Rectal smooth muscle tissue (tissue), 1 donor: ENCODE measurements around the gene MFAP1.
"Not testable (repeated sequence)": the region's sequence is repeated elsewhere in the genome, so short reads cannot be mapped to it uniquely, and the experiment has no call there.

Experiments used
- H3K27ac ChIP-seq: one replicate; pipeline ENCODE4 v1.7.0; 2013; ENCODE audit warnings: low read depth, low read length, inconsistent platforms
- H3K27me3 ChIP-seq: one replicate; pipeline ENCODE4 v1.7.0; 2013; ENCODE audit warnings: low read length; ENCODE audit not compliant: control insufficient read depth, insufficient read depth
- H3K36me3 ChIP-seq: one replicate; pipeline ENCODE4 v1.7.0; 2013; ENCODE audit warnings: low read length; ENCODE audit not compliant: control insufficient read depth, insufficient read depth
- H3K4me1 ChIP-seq: one replicate; pipeline ENCODE4 v1.7.0; 2013; ENCODE audit warnings: low read length; ENCODE audit not compliant: control insufficient read depth, insufficient read depth
- H3K4me3 ChIP-seq: one replicate; pipeline ENCODE4 v1.7.0; 2013; ENCODE audit warnings: low read length
- H3K9ac ChIP-seq: one replicate; pipeline ENCODE4 v1.7.0; 2013; ENCODE audit warnings: low read length

Gene MFAP1

DNA sequence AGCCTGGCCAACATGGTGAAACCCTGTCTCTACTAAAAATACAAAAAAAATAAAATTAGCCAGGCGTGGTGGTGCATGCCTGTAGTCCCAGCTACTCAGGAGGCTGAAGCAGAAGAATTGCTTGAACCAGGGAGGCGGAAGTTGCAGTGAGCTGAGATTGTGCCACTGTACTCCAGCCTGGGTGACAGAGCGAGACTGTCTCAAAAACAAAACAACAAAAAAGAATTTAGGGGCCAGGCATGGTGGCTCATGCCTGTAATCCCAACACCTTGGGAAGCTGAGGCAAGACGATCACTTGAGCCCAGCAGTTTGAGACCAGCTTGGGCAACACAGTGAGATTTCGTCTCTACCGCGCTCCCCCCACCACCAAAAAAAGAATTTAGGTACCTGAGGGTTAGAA, 21.8 kb downstream of the MFAP1 start:
- not testable (repeated sequence) for H3K27ac ChIP-seq, H3K9ac ChIP-seq, H3K27me3 ChIP-seq, H3K4me3 ChIP-seq
- peaks cover 19% of the 10 kb centered on the region for H3K36me3 ChIP-seq
- peaks cover 13% of the 10 kb centered on the region for H3K4me1 ChIP-seq

DNA sequence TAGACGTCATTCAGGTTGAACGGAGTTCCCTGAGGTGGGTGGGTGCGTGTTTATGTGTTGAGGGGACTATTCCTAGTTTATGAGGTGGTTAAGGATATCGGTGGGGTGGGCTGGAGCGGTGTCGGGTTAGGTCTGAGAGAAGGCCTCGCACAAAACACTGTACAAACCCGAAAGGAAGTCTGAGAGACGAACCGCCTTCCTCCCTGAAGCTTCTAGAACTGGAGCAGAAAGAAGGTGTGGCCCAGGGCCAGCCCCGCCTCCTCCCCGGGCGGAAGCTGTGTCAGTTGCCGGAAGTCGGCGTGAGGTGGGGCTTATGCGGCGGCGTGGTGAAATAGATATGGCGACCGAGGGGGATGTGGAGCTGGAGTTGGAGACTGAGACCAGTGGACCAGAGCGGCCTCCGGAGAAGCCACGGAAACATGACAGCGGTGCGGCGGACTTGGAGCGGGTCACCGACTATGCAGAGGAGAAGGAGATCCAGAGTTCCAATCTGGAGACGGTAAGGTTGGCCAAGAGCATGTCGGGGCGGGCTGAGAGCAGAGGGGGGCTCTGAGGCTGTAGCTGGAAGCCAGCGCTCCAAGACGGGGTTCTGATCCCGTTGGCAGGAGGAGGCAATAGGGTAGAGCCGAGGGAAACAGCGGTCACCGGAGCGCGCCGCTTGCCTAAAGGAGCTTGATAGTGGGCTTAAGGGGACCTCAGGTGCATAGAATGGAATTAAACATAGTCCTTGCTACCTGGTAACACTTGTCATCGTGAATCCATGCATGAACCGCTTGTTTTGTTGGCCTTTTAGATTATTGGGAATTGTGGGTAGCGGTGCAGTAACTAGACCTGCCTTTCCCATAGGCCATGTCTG, 24.0 kb downstream of the MFAP1 start, which contains the start of gene HYPK:
TSS of gene HYPK (plus strand) at position 314 of the 856 bp plus-strand sequence. CDS start at position 338, 24 bp downstream.
- Histone ChIP-seq H3K36me3 (peaks cover 15% of the 10 kb centered on the region), H3K4me1 (peaks cover 14% of the 10 kb centered on the region)

DNA sequence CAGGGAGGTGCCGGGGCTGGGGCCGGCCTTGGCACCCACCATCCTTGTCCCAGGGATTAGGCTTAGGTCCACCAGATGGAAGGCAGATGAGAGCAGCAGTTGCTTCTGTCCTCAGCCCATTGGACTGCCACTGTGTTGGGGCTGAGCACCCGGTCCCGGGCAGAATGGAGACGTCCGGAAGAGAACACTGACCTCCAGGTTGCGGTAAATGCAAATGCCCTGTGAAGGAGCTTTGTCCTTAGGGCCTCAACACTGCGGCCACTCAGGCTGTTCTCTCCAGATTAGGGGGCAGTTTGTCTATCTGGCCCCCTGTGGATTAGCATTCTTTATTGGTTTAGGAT, 24.6 kb downstream of the MFAP1 start, which contains the start of gene SERINC4:
TSS of gene SERINC4 (minus strand) at position 276 of the 341 bp plus-strand sequence. CDS start at position 42, 234 bp downstream.
- H3K27ac ChIP-seq: peak within 1 kb of the TSS; percentile 92
- no peaks in the 10 kb centered on the region for H3K27me3 ChIP-seq
- H3K4me3 ChIP-seq: peak within 1 kb of the TSS; percentile 99
- peaks cover 18% of the 10 kb centered on the region for H3K4me1 ChIP-seq
- H3K9ac ChIP-seq: peak within 1 kb of the TSS; percentile 95
- H3K36me3 ChIP-seq: peaks cover 15% of the 10 kb centered on the region

More for the DNA sequence above, 24.0 kb downstream of the MFAP1 start, which contains the start of gene HYPK:
- peak within 1 kb of the TSS; percentile 92 for H3K27ac ChIP-seq
- peak within 1 kb of the TSS; percentile 95 for H3K9ac ChIP-seq
- no peaks in the 10 kb centered on the region for H3K27me3 ChIP-seq
- H3K4me3 ChIP-seq: peak within 1 kb of the TSS; percentile 99

DNA sequence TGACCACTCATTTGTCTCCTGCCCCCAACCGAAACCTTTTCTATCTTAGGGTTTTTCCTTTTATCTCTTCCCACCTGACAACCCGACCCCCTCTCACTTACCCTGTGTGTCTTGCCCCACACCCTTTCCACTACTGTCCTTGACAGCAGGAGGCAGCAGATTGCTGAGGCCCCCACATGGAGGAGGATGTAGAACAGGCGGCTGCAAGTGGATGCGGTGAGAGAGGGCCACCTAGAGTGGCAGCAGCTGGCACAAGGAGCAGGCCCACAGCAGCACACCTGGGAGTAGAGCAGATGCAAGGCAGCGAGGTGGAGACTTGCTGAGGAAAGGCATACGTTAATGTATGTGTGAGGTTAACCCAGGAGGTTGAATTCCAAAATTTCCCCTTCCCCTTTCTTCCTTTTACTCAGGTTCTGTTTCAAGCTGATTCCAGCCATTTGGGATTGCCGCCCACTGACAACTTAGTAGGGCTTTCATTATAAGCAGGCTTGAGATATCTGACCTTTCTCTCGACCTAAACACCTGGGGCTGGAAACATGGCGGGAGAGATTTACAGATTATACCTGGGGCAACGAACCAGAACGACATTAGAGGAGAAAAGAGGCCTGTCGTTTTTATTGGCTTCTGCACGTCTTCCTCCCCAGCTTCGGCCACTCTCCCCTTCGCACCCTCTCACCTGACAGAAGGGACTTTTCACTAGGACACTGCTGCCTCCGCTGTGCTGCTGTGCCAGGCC, 25.1 kb downstream of the MFAP1 start:
- peaks cover 13% of the 10 kb centered on the region for H3K36me3 ChIP-seq
- H3K27ac ChIP-seq: peak overlapping the region; percentile 92
- peaks cover 18% of the 10 kb centered on the region for H3K4me1 ChIP-seq
- no peak overlapping the region for H3K9ac ChIP-seq
- peak overlapping the region; percentile 99 for H3K4me3 ChIP-seq
- H3K27me3 ChIP-seq: no peaks in the 10 kb centered on the region

DNA sequence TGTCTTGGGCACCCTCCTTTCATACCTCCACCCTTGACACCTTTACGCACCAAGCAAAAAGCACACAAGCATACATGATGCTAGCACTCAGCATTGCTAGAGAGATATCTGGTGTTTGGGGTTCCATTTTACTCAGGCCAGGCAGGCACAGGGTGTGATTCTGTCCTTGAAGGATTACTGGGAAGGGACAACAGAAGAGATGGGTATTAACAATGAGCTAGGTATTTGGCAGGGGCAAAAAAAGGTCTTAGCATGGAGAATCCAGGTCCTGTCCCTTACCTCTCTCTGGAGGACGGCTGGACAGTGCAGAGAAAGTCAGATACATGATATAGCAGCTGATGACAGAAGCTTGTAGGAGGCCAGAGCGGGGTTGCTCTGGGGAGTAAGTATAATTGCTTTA, 27.9 kb downstream of the MFAP1 start:
- Histone ChIP-seq H3K36me3 (peaks cover 16% of the 10 kb centered on the region), H3K27ac (no peak overlapping the region), H3K9ac (no peak overlapping the region), H3K27me3 (no peaks in the 10 kb centered on the region), H3K4me1 (peaks cover 25% of the 10 kb centered on the region), H3K4me3 (no peak overlapping the region)

DNA sequence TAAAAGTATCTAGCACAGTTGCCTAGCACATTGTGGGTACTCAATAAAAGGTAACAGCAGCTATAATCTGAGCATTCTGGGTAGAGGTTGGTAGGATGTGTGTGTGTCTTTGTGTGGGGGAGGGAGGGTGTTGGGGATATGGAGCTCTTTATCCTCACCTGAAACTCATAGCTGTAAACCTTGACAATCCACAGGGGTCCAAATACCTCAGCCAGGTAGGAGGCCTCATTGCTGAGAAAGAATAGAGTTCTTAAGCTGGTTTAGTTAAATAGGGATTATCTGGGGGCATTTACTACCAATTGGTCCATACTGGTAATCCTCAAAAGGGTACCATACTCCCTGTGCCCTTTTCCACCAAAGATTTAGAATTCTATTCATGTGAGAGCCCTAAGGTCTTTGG, 28.5 kb downstream of the MFAP1 start:
- peaks cover 16% of the 10 kb centered on the region for H3K36me3 ChIP-seq
- no peak overlapping the region for H3K4me3 ChIP-seq
- no peak overlapping the region for H3K9ac ChIP-seq
- H3K4me1 ChIP-seq: peaks cover 20% of the 10 kb centered on the region
- H3K27me3 ChIP-seq: no peaks in the 10 kb centered on the region
- no peak overlapping the region for H3K27ac ChIP-seq

DNA sequence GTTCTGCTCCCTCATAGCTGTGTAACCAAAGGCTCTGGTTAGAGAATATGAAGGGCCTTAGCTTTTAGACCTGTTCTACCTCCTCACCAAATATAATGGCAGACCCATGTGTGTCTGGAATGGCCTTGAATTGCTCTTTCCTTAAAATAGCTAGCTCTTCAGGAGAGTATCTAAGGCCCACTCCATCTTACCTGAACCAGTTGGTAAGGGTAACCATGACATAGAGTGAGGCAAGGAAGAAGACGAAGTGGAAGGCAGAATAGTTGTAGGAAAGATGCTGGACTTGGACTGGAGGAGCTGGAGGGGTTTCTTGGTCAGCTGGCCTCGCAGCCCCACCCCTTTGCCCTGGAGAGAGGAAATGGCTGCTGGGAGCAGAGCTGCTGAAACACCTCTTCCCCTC, 29.3 kb downstream of the MFAP1 start:
- H3K27me3 ChIP-seq: no peaks in the 10 kb centered on the region
- peaks cover 19% of the 10 kb centered on the region for H3K4me1 ChIP-seq
- H3K9ac ChIP-seq: no peak overlapping the region
- H3K27ac ChIP-seq: no peak overlapping the region
- H3K36me3 ChIP-seq: peaks cover 16% of the 10 kb centered on the region
- no peak overlapping the region for H3K4me3 ChIP-seq

DNA sequence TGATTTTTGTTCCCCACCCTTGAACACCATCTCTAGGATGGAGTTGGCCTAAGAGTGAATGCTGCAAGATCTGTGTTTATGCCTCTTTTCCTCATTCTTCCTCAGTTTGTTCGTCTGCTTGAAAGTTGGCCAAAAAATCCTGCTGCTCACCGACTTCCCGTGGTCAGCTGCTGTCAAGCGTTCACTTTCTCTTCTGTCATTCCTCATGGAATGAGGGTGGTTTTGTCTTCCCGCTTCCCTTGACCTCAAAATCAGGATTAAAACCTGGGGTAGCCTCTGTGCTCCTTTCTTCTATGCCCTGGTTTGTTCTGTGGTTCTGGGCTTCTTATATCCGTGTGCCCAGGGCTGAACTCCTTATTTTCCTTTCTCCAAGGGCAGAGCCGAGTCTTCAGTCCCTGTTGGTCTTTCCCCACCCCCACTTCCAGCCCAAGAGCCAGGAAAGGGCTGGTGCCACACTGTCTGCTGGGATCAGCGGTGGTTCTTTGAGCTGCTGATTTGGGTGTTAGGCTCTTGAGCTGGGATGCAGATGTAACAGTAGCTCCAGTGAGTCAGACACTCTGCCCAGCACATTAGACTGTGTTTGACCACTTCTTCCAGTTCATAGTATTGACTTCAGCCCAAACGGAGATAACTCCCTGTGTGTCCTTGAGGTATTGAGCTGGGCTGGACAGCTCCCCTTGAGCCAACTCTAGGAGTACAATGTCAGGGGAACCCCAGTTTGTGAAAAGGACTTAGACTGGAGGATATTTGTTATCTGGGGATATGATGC, 30.0 kb downstream of the MFAP1 start:
- H3K9ac ChIP-seq: no peak overlapping the region
- no peak overlapping the region for H3K27ac ChIP-seq
- peaks cover 16% of the 10 kb centered on the region for H3K36me3 ChIP-seq
- no peak overlapping the region for H3K4me3 ChIP-seq
- no peaks in the 10 kb centered on the region for H3K27me3 ChIP-seq
- peaks cover 13% of the 10 kb centered on the region for H3K4me1 ChIP-seq

DNA sequence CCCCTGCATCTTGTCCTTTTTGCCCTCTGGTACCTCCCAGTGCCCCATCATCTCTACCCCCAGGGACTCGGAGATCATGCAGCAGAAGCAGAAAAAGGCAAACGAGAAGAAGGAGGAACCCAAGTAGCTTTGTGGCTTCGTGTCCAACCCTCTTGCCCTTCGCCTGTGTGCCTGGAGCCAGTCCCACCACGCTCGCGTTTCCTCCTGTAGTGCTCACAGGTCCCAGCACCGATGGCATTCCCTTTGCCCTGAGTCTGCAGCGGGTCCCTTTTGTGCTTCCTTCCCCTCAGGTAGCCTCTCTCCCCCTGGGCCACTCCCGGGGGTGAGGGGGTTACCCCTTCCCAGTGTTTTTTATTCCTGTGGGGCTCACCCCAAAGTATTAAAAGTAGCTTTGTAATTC, 30.8 kb downstream of the MFAP1 start:
- H3K4me3 ChIP-seq: peak overlapping the region; percentile 76
- no peaks in the 10 kb centered on the region for H3K27me3 ChIP-seq
- peaks cover 13% of the 10 kb centered on the region for H3K36me3 ChIP-seq
- no peak overlapping the region for H3K27ac ChIP-seq
- peaks cover 13% of the 10 kb centered on the region for H3K4me1 ChIP-seq
- no peak overlapping the region for H3K9ac ChIP-seq

DNA sequence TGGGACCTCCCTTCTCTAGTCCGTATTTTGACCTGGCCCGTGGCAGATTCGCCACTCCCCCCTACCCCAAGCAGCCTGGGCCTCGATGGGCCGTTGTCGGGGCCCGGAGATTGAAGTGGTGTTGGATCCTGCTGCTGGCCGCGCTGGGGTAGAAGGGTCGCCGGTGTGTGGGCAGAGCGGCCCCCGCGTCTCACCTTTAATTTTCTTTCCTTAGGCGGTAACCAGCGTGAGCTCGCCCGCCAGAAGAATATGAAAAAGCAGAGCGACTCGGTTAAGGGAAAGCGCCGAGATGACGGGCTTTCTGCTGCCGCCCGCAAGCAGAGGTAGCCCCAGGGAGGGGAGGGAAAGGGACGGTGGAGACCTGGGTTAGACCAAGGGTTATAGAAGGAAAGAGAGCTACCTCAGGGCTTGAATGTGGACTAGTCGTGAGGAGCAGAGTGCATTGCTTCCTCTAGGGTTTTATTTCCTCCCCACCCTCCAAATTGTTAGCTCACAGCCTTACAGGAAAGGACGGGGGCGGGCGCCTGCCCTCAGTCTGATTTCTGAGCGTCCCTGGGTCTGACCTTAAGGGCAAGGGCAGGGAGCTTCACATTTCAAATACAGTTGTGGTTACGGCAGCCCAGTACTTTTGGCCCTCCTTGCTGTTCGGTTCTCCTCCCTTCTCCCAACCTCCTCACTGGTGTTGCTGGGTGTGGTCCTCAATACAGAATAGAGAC, 31.6 kb downstream of the MFAP1 start:
- H3K27me3 ChIP-seq: no peaks in the 10 kb centered on the region
- H3K4me3 ChIP-seq: peak overlapping the region; percentile 76
- H3K9ac ChIP-seq: peak overlapping the region; percentile 99
- H3K27ac ChIP-seq: peak overlapping the region; percentile 93
- H3K4me1 ChIP-seq: peaks cover 13% of the 10 kb centered on the region
- H3K36me3 ChIP-seq: peaks cover 13% of the 10 kb centered on the region

DNA sequence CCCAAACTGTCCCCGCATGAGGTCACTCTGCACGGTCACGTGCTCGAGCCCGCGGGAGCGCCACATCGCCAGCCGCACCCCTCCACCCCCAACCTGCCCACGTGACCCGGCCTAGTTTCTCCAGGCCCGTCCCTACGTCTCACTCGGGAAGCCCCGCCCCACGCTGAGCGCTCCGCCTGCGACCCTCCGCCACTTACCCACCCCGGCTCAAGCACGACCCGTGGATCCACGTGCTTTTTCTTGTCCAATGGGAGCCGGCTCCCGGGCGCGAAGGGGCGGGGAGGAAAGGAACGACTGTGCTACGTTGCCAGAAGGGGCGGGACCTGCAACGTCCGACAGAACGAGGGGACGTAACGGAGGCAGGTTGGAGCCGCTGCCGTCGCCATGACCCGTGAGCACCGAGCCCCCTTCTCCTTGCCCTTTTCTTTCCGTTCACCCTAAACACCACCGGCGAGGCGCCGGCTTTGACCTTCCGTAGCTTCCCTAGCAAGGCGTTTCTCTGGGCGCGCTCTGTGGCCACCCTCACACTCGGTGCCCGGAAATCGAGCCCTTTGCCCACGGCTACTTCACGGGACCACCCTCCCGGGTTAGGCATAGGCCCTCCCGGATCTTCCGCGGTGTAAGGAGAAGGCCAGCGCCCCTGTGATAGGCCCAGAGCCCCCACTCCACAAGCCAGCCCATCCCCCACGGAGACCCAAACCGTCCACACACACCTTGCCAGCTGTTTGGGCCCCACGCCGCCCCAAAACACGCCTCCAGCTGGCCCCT, 32.3 kb downstream of the MFAP1 start, which contains the start of gene SERF2:
TSS of gene SERF2 (plus strand) at position 328 of the 768 bp plus-strand sequence. CDS start at position 385, 57 bp downstream.
- H3K4me3 ChIP-seq: peak within 1 kb of the TSS; percentile 76
- no peaks in the 10 kb centered on the region for H3K27me3 ChIP-seq
- peaks cover 13% of the 10 kb centered on the region for H3K4me1 ChIP-seq
- peaks cover 13% of the 10 kb centered on the region for H3K36me3 ChIP-seq
- peak within 1 kb of the TSS; percentile 93 for H3K27ac ChIP-seq
- H3K9ac ChIP-seq: peak within 1 kb of the TSS; percentile 99
